Neural crest cell (in vitro differentiated cells): ENCODE measurements around the gene ATP6V1C2. TPM values are rescaled to one million over a fixed set of nuclear protein-coding genes. Genes with fewer than 3 reads are reported as not detected.
A peak's percentile ranks its signal among the peaks of the same experiment; 100 is the strongest.

ENCODE experiments used
- DNase-seq: peaks from one replicate; pipeline ENCODE4 v3.0.0; 2021; ENCODE audit warnings: low read depth, mixed read lengths, low spot score
- H3K27ac Mint-ChIP-seq: one replicate; pipeline ENCODE4 v1.8.0; 2021; ENCODE audit warnings: mild to moderate bottlenecking, mixed read lengths; ENCODE audit not compliant: unreplicated experiment
- H3K27me3 Mint-ChIP-seq: 2 replicates; pipeline ENCODE4 v1.8.0; 2021; ENCODE audit warnings: low read depth, mild to moderate bottlenecking, mixed read lengths
- H3K36me3 Mint-ChIP-seq: 2 replicates; pipeline ENCODE4 v1.8.0; 2021; ENCODE audit warnings: low read depth, mild to moderate bottlenecking, mixed read lengths
- H3K4me1 Mint-ChIP-seq: 2 replicates; pipeline ENCODE4 v1.8.0; 2021; ENCODE audit warnings: mixed read lengths
- H3K4me3 Mint-ChIP-seq: one replicate; pipeline ENCODE4 v1.8.0; 2021; ENCODE audit warnings: mild to moderate bottlenecking, mixed read lengths
- H3K9me3 Mint-ChIP-seq: 2 replicates; pipeline ENCODE4 v1.8.0; 2021; ENCODE audit warnings: mixed read lengths
- total RNA-seq: library from RNA; stranded (reverse); gene quantifications from 2 replicates; pipeline ENCODE4 v1.2.1, GENCODE V29; 2021
- TF ChIP-seq, protein P1 (sequence below): fragments of 200-600 bp; sonication (generic); conservative IDR thresholded peaks from 2 replicates; pipeline ENCODE4 v1.5.0; 2021; ENCODE audit warnings: antibody characterized with exemption, mild to moderate bottlenecking

The ATP6V1C2 gene
- total RNA-seq, 1 donor from 2014 or later = 0.14 TPM

GRCh38 chr2:10826026-10826425 lies 104.6 kb downstream of the ATP6V1C2 start:
- TF ChIP-seq, protein P1, sequence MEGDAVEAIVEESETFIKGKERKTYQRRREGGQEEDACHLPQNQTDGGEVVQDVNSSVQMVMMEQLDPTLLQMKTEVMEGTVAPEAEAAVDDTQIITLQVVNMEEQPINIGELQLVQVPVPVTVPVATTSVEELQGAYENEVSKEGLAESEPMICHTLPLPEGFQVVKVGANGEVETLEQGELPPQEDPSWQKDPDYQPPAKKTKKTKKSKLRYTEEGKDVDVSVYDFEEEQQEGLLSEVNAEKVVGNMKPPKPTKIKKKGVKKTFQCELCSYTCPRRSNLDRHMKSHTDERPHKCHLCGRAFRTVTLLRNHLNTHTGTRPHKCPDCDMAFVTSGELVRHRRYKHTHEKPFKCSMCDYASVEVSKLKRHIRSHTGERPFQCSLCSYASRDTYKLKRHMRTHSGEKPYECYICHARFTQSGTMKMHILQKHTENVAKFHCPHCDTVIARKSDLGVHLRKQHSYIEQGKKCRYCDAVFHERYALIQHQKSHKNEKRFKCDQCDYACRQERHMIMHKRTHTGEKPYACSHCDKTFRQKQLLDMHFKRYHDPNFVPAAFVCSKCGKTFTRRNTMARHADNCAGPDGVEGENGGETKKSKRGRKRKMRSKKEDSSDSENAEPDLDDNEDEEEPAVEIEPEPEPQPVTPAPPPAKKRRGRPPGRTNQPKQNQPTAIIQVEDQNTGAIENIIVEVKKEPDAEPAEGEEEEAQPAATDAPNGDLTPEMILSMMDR = no peak
- Mint-ChIP-seq H3K4me1 (peaks cover under 1% of the 10 kb centered on the region), H3K36me3 (no peaks in the 10 kb centered on the region), H3K9me3 (no peaks in the 10 kb centered on the region), H3K27me3 (peaks cover 17% of the 10 kb centered on the region), H3K27ac (no peak overlapping the region), H3K4me3 (no peak overlapping the region)
- no peak for DNase-seq

DNA sequence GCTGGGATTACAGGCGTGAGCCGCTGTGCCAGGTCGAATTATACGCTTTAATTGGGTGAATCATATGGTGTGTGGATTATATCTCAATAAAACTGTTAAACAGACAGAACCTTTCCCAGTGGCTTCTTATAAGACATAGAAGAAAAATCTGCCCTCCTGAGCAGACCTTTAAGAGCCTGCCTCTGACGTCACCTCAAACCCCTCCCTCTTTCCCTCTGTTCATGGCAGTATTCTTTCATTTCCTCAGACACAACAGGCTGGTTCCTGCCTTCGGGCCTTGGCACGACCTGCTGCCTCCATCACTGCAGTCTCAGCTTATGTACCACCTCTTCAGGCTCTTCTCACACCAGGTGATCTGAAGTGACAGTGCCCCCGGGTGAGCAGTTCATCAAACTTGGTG lies 105.2 kb downstream of the ATP6V1C2 start:
- Mint-ChIP-seq H3K4me3 (no peak overlapping the region), H3K9me3 (no peaks in the 10 kb centered on the region), H3K36me3 (no peaks in the 10 kb centered on the region), H3K27ac (peak overlapping the region; percentile 68), H3K27me3 (peaks cover 17% of the 10 kb centered on the region), H3K4me1 (peaks cover 7% of the 10 kb centered on the region)
- DNase-seq = no peak
- TF ChIP-seq, protein P1 = no peak

- DNase-seq = no peak
- peaks cover 23% of the 10 kb centered on the region for H3K27me3 Mint-ChIP-seq
- peaks cover 15% of the 10 kb centered on the region for H3K4me1 Mint-ChIP-seq
- TF ChIP-seq, protein P1 = no peak
- H3K9me3 Mint-ChIP-seq = no peaks in the 10 kb centered on the region
- H3K36me3 Mint-ChIP-seq = no peaks in the 10 kb centered on the region
- H3K4me3 Mint-ChIP-seq = no peak overlapping the region
- no peak overlapping the region for H3K27ac Mint-ChIP-seq
These were observed 106.9 kb downstream of the ATP6V1C2 start for GRCh38 chr2:10828346-10828745.

DNA sequence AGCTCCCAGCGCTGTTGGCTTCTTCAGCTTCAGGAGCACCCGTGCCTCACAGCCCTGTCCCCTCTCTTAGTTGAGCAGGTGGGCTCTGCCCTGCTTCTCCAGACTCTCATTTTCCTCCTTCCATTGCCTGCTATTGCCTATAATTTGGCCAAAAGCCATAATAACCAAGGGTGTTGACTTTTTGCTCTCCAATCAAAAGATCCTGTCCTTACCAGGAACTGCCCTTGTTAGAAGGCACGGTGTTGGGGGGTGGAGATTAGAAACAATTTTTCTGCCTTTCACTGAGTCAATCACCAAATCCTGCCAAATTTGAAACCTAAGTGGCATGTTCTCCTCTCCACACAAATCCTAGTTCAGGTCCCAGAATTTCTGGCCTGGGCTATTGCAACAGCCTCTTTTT lies 107.9 kb downstream of the ATP6V1C2 start:
- Mint-ChIP-seq H3K4me1 (peaks cover 15% of the 10 kb centered on the region), H3K9me3 (no peaks in the 10 kb centered on the region), H3K4me3 (no peak overlapping the region), H3K36me3 (no peaks in the 10 kb centered on the region), H3K27me3 (peaks cover 26% of the 10 kb centered on the region), H3K27ac (no peak overlapping the region)
- TF ChIP-seq, protein P1 = no peak
- no peak for DNase-seq

DNA sequence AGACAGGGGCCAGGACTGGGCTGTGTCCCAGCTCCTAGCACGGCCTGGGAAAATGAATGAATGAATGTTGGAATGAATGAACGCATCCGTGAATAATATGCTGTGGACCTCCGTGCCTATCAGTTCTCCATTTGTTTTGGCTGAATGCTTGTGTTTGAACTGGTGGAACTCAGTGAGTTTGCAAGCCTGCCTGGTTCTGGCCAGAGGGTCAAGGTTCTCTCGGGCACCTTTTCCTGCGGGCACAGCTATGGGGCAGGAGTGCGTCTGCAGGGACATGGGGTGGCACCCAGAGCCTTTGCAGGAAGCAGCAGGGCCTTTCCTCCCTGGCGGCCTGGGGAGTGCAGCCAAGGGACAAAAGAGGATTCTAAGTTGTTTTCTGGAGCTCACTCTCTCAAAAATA lies 108.8 kb downstream of the ATP6V1C2 start:
- Mint-ChIP-seq H3K9me3 (no peaks in the 10 kb centered on the region), H3K36me3 (no peaks in the 10 kb centered on the region), H3K4me1 (peaks cover 15% of the 10 kb centered on the region), H3K4me3 (no peak overlapping the region), H3K27ac (no peak overlapping the region), H3K27me3 (peaks cover 21% of the 10 kb centered on the region)
- TF ChIP-seq, protein P1 = no peak
- no peak for DNase-seq
